ENCODE data around the gene CDH12.
A peak's percentile ranks its signal among the peaks of the same experiment; 100 is the strongest.
"Not testable (repeated sequence)": the region's sequence is repeated elsewhere in the genome, so short reads cannot be mapped to it uniquely, and the experiment has no call there.

The CDH12 gene

DNA sequence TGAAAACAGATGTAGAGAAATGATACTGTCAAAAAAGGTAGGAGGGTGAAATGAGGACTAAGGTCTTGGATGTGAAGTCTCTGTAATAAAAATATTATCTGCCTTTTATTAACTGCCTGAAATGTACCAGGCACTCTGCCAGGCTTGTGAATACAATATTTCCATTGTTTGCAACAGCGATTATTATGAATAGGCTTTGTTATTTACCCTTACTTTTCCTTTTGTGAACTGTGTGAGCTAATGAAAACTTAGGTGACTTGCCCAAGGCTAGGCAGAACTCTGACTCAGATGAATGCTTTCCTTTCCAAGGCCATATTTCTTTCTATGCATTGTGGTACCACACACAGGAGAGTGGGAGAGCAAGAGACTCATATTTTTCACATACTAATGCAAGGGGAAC, 204.1 kb downstream of the CDH12 start:
- no peak for DNase-seq (ENCODE audit: low spot score)

DNA sequence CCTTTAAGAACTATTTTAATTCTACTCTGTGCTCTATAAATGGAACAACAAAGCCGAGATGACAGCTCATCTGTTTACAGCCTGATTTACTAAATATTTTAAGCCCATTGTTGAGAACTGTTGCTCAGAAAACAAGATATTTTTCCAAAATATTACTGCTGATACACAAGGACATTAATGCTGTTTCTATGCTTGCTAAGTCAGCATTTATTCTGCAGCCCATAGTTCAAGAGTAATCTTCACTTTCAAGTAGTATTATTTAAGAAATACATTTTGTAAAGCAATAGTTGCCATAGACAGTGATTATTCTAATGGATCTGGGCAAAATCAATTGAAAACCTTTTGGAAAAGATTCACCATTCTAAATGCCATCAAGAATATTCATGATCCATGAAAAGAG, 208.3 kb downstream of the CDH12 start:
- DNase-seq (ENCODE audit: low spot score): no peak

DNA sequence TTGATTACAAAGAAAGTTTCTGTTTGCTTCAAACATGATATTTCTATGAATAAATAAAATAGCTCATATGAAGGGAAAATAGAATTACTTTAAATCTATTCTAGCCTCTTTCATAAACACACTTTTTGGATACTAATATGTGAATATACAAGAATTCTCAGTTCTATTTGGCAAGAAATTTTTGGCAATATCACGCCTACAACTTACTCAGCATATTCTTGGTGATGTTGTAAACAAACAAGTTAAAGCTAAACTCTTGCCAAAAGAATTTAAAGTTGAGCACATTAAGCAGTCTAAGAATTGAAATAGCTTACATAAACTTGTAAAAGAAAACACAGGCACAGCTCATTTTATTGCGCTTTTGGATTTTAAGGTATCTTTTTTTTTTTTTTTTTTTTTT, 209.8 kb downstream of the CDH12 start:
- no peak for DNase-seq (ENCODE audit: low spot score)

DNA sequence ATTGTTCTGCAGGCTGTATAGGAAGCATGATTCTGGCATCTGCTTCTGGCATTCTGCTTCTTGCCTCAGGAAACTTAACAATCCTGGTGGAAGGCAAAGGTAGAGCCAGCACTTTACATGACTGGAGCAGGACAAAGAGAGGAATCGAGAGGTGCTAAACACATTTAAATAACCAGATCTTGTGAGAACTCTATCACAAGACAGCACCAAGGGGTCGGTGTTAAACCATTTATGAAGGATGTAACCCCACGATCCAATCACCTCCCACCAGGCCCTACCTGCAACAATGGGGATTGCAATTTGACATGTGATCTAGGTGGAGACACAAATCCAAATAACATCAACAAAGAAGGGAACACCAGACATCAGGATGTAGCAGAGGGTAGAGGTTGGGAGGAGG, 221.5 kb downstream of the CDH12 start:
- no peak for DNase-seq (ENCODE audit: low spot score)

DNA sequence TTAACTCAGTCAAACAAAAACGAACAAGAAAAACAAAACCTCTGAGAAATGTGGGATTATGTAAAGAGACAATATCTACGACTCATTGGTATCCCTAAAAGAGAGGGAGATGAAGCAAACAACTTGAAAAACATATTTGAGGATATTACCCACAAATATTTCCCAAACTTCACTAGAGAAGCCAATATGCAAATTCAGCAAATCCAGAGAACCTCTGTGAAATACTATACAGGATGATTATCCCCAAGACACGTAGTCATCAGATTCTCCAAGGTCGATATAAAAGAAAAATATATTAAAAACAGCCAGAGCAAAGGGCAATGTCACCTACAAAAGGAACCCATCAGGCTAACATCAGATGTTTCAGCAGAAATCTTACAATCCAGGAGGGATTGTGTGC, 226.1 kb downstream of the CDH12 start:
- DNase-seq (ENCODE audit: low spot score): no peak

DNA sequence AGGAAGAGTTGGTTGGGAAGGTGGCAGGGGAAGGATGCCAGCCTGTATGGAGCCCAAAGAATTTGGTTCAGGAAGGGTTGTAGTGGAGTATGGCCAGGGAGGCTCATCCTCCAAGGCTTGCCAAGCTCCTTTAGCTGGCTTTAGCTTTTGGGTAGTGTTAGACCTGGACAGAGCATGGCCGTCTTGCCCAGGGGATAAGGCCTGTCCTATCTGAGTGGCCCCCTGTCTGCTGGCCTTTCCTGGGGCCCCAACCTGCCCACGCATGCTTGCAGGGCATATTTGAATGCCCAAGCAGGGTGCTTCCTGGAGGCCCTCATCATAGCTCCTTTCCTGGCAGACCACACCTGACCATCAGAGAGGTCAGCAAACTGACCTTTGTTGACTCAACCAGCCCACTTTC, 227.7 kb downstream of the CDH12 start:
- DNase-seq (ENCODE audit: low spot score): no peak

DNA sequence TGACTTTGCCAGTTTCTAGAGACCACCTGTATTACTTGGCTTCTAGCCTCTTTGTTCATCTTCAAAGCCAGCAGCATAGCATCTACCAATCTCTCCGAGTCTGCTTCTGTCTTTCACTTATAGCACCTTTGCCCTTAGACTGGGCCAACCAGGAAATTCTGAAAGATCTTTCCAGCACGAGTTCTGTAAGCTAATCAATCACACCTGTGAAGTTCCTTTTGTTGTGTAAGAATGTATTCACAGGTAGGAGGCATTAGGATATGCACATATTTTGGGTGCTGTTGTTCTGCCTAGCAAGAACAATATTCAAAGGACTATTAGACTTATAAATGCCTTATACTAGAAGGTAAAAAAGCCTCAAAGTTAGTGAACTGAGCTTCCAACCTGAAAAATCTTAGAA, 232.1 kb downstream of the CDH12 start:
- no peak for DNase-seq (ENCODE audit: low spot score)

DNA sequence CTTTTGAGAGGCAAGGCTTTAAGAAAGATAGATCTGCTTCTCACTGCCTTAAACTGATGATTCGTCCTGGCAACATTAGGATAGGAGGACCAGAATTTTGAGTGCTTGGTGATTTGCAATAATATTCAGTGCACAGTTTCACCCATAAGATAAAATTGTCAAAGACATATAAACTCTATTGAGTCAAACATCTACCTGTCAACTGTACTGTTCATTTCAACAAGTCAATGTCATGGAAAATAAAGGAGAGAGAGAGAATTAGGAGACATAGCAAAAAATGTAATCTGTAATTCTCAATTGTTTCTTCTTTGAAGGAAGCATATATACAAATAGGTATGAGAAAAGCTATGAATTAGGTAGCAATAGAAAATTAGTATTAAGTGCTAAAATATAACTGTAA, 237.2 kb downstream of the CDH12 start:
- no peak for DNase-seq (ENCODE audit: low spot score)

DNA sequence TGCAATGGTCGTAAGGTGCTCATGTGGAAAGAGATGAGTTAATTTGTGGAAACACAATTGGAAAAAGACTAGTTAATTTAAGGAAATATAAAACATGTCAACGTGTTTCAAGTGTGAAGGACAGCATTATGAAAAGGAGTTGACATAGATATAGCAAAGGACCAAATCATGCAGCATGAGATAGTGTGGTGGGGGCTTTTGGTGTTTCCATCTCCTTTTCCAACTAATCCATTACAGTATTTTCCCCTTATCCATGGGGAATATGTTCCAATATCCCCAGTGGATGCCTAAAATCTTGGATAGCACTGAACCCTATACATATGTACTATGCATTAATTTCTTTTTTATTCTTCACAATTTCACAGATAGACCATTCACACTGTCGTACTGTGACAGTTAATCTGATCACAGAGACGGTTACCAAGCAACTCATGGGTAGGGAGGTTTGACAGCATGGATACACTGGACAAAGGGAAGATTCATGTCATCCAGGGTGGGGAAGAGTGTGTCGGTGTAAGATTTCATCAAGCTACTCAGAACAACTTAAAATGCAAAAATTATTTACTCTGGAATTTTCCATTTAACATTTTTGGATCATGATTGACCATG, 238.6 kb downstream of the CDH12 start:
- DNase-seq (ENCODE audit: low spot score): no peak

DNA sequence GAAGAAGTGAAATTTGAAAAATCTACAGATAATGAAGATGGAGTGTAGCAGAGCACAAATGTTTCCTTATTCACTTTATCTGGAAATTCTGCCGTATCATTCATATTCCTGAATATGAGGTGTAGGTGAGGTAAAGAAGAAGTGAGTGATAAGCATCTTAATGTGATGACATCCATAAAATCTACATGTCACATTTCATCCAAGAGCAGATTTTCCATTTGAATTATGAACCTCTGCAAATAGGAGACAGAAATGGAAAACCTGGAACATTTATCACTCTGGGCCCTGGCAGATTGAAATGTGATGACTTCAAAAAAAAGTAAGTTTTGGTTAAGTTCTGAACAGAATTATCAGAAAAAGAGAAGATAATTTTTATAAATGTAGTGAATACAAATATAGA, 240.2 kb downstream of the CDH12 start:
- no peak for DNase-seq (ENCODE audit: low spot score)

DNA sequence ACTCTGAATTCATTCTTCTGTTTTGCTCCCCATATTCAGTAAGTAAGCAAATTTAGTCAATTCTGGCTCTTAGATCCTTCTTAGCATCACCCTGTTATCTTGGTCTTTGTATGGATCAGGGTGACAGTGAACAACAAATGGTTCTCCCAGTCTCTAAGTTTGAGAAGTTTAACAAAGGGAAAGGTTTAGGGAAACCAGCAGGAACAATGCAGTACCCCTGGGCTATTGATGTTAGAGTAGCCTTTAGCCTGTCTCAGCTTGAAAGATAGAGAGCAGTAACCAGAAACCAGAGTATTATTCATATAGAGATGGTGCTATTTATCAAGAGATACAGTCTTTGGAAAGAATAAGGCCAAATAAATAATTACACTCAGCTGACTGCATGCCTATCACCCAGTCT, 241.8 kb downstream of the CDH12 start:
- DNase-seq (ENCODE audit: low spot score): no peak

DNA sequence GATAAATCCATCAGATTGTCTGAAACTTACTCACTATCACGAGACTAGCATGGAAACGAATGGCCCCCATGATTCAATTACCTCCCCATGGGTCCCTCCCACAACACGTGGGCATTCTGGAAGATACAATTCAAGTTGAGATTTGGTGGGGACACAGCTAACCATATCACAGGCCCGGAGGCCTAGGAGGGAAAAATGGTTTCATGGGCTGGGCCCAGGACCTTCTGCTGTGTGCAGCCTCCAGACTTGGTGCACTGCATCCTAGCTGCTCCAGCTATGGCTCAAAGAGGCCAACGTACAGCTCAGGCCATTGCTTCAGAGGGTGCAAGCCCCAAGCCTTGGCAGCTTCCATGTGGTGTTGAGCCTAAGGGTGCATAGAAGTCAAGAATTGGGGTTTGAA, 245.6 kb downstream of the CDH12 start:
- DNase-seq (ENCODE audit: low spot score): not testable (repeated sequence)

DNA sequence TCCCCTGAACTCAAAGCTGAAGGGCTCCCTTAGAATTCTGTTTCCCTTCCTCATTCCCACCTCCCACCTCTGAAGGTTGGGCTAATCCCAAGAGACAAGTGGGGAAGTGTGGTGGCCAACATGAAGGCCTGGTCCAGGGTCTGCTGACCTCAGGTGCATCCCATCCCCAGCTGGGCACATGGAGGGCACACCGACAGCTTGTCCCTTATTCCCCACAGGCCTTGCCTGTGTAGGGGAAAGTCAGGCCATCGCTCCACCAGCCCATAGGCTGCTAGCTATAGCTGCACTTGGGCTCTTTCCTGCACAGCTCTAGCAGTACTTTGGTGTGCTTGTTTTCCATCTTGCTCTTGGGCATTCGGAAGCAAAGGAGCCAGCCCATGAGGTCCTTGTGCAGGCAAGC, 247.7 kb downstream of the CDH12 start:
- no peak for DNase-seq (ENCODE audit: low spot score)

DNA sequence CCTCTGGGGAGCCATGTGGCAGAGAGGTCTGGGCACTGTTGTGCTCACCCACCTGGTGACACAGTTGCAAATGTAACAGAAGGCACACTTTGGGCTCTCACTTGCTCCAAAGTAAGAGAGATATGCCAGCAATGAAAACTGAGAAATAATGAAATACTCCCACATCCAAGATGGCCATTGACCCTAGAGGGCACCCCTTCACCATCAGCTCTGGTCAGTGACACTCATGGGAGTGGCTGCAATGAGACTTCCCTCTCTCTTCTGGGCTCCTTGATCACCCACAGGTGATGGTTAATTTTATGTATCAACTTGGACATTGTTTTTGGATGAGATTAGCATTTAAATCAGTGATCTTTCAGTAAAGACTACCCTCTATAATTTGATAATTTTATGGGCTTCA, 248.4 kb downstream of the CDH12 start:
- no peak for DNase-seq (ENCODE audit: low spot score)

DNA sequence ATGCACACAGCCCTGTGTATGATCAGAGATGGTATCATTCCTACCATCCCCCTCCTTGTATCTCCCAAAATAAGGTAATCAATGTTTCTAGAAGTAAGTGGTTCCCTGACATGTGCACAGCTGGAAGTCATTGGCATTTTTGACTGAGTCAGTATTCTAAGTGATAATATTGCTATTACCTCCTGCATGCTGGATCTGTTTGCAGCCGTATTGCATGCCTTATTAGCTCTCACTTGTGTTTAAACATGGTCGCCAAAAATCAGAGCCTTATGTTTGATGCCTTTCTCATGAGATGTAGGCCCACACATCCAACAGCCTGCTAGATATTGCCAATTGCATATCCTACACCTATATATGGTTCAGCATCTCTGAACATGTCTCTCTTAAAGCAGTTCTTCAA, 254.3 kb downstream of the CDH12 start:
- no peak for DNase-seq (ENCODE audit: low spot score)

DNA sequence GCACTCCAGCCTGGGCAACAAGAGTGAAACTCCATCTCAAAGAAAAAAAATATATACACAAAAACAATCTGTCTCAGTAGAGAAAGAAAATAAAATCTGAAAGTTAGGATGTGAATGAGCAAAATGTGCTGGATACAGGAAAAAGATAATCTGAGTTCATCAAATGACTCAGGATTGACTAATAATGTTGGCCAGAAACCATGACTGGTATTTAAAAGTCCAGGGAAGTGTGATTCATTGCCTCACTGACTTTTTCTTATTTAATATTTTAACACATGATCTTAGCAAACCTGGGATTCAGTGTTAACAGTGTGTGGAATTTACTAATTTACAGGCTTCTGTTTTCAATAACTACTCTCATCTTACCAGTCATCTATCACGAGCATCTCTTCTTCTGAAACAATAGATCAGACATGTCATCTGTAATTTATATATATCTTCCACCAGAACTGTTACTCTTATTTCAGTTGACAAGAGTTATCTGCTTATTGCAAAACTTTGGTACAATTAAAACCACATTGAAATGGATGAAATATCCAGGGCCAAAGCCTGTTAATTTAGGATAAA, 256.7 kb downstream of the CDH12 start:
- peak; percentile 33 for DNase-seq (ENCODE audit: low spot score)

DNA sequence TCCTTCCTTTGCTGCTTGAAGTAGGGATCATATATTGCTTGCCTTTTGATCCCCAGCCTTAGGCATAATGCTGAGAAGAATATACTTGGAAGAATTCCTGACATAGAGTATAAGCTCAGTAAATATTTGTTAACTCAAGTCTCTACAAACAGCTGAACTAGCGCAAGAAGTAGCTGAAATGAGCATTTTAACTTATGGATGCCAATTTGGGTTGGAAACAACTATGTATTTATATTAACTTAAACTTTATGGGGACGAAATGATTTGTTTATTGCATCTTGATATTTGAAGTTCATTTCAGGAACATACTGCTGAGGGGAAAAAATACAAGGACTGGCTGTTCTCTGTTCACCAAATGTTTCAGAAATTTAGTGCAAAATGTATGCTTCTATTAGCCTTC, 258.7 kb downstream of the CDH12 start:
- DNase-seq (ENCODE audit: low spot score): no peak

DNA sequence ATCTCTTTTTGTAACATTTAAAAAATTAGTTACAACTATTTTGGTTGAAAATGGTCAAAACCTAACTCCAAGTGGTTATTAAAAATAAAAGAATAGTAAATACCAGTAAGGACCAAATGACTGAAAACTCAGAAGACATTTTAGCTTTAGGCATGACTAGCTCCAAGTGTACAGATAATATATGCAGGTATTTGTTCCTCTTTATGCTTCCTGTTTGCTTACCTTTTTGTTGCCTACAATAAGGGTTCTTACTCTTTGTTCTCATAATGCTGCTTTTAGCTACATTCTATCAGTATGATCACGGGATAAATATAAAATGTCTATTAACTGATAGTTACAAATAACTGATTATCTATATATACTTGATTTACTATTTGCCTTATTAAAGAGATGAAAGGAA, 259.6 kb downstream of the CDH12 start:
- DNase-seq (ENCODE audit: low spot score): no peak

DNA sequence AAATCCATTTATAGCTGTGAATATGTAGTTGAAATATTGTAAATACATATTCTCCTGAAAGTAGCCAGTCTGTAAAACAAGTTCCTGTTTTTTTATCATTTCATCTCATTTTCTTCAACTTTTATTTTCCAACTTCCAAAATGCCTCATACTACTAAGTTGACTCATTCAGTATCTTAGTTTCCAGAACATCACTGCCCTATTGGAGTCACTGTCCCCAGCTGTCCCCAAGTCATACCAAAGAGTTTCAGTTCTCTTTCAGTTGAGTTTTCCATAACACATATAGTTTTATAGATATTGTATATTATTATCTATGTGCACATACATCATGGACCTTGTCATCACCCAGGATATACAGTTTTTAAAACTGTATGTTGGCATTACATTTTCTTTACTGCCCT, 261.7 kb downstream of the CDH12 start:
- no peak for DNase-seq (ENCODE audit: low spot score)

DNA sequence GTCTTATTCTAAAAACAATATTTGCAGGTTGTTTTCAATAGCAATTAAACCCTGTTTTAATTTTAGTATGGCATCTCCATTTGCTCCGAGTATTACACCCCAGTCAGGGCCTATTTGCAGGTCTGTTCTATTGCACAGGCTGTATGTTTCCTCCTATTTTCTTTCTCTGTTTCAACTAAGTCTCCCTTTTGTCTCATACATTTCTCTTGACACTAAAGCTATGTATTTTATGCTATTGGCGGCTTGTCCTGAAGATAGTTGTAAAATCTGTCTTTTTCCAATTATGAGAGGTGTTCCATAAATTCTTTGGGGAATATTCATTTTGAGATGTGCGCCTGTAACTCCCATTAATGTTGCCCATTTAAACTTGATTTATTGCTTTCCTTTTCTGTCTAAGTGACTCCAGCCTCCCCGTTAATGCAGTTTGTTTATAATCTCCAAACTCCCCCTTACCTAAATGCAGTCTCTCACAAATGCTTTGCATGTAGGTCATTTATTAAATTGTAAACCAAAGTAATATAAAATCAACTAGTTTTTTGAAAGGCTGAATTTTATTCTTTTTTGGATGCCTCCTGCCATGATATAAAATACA, 262.4 kb downstream of the CDH12 start:
- DNase-seq (ENCODE audit: low spot score): no peak

DNA sequence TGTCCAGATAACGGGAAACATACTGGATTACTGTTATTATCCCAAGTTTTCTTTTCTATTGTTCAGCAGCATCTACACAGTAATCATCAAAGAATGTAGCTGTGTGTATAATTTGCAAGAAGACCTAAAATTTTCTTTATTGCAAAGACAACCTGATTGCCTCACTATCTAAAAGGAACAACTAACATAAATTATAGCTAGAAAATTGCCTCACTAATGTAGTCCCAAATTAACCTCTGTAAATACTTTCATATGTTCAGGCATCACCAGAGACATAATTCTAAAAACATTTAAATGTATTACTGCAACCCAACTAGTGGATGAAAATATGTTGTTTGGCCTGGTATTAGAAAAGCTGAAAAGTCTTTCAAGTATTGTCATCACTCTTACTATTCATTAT, 275.4 kb downstream of the CDH12 start:
- no peak for DNase-seq (ENCODE audit: low spot score)

DNA sequence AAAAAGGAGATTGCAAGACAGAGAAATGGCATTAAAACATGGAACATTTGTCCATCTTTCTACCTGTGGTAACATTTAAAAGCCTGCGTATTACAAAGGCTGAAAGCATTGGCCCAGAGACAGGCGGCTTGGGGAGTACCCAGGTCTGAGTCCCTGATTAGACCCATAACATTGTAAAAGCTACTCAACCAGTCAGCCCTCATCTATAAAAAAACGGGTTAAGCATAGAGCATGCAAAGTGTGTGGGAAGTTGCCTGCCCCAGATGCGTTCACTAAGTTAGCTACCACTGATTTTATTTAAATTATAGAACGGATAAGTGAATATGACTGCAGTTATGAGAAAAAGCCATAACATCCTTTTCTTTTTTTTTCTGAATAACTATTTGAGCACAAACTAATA, 276.1 kb downstream of the CDH12 start:
- DNase-seq (ENCODE audit: low spot score): no peak

DNA sequence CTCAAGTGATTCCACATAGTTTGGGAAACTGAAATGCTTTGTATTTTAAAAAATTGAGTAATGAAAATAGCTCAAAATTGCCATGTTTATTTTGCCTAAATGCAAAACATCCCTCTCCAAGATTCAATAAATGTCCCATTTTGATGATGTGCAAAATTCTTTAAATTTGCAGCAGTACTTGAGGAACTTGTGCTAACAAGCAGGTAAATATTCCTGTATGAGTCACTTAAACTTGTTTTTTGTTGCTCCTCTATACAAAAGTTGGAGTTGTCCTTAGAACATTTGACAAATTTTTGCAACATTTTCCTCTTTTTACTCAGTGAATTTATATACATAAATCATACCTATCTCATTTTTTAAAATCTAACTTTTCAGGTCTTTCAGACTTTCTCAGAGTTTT, 280.2 kb downstream of the CDH12 start:
- no peak for DNase-seq (ENCODE audit: low spot score)

DNA sequence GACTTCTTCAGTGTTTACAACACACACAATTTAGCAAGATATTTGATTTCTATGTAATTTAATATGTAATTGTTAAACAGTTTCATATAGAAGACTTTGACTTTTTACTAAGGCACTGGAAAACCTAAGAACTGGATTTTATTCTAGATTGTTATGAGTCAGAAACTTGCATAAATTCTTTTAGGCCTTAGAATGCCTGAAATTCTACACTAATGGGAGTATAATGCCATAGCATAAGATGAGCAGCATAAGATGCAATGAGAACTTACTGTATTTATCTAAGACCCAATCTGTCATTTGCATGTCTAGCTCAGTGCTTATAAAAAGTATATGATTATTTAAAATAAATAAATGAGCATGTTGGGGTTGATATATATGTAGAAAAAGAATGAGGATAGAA, 285.2 kb downstream of the CDH12 start:
- DNase-seq (ENCODE audit: low spot score): no peak
